Testis (tissue), 2 donors: ENCODE measurements around the gene SCAP.

Source experiments
- CTCF ChIP-seq, 3 experiments: fragments of 450-650 bp in 2 of 3; fragments of 200-600 bp in 1 of 3; sonication (generic) in 1 of 3; IDR thresholded peaks; one replicate each; pipeline ENCODE4 v1.5.1; 2016 to 2019; ENCODE audit warnings: antibody characterized with exemption in 3 of 3, mild to moderate bottlenecking in 2 of 3, moderate library complexity in 1 of 3
- POLR2A ChIP-seq: fragments of 450-650 bp; IDR thresholded peaks from one replicate; pipeline ENCODE4 v1.6.1; 2017; ENCODE audit warnings: antibody characterized with exemption, mild to moderate bottlenecking, moderate library complexity

GRCh38 chr3:47478022-47478421, 2.3 kb upstream of the SCAP start:
- TF ChIP-seq CTCF (IDR thresholded peaks at IDR 0.05) (no peak), POLR2A (no peak)
